ENCODE measurements around the gene SUFU. TPM values are rescaled to one million over a fixed set of nuclear protein-coding genes. Genes with fewer than 3 reads are reported as not detected.

The SUFU gene
- total and polyA plus RNA-seq, 2 of the 8 experiments (the other 6 are each of a cell fraction or from before 2014, with no cell fraction given): 7.0 to 10.8 TPM

- no peak overlapping the region for H3K56ac ChIP-seq (replicated peaks; ENCODE audit: insufficient read length, low read depth, low read length)
- H3K9ac ChIP-seq (replicated peaks in 1 of 4; ENCODE audit: extremely low read depth in 1 of 4, low read depth in 3 of 4, low read length in 3 of 4): no peak overlapping the region
- H3K4me1 ChIP-seq (replicated peaks in 1 of 4; ENCODE audit: control insufficient read depth in 3 of 4, insufficient read depth in 4 of 4, low read length in 3 of 4): peaks cover 0 to 7% (median 2%) of the 10 kb centered on the region in 4 experiments; a peak in 2 of 7 replicates
- no peak overlapping the region for H2BK120ac ChIP-seq (replicated peaks; ENCODE audit: low read depth, low read length)
- no peaks in the 10 kb centered on the region for H3K9me3 ChIP-seq (ENCODE audit: insufficient read depth in 2 of 2, low read depth in 1 of 2, low read length in 1 of 2)
- peaks cover 2% of the 10 kb centered on the region; the same call in 1 of the 2 replicates for H3K23me2 ChIP-seq (ENCODE audit: low read depth, low read length)
- H3K4me2 ChIP-seq (ENCODE audit: insufficient read depth in 1 of 2, low read depth in 2 of 2, low read length in 2 of 2): no peak overlapping the region
- no peak overlapping the region for H3K4ac ChIP-seq (replicated peaks; ENCODE audit: insufficient read length, low read depth, low read length)
- no peak overlapping the region for H3K18ac ChIP-seq (ENCODE audit: extremely low read depth, low read length)
- H4K91ac ChIP-seq (replicated peaks; ENCODE audit: insufficient read length, low read length): no peak overlapping the region
- no peaks in the 10 kb centered on the region for H3K79me1 ChIP-seq (ENCODE audit: low read depth, low read length)
- H2BK5ac ChIP-seq (ENCODE audit: low read depth, low read length): no peak overlapping the region
- no peak overlapping the region for H2BK20ac ChIP-seq (ENCODE audit: low read length)
- no peak overlapping the region for H4K8ac ChIP-seq (ENCODE audit: extremely low read depth, insufficient read depth, low read length)
- FAIRE-seq (no peak), DNase-seq (ENCODE audit: low read depth in 1 of 2, low spot score in 2 of 2) (no peak)
- H4K5ac ChIP-seq (ENCODE audit: insufficient read length, low read depth, low read length): no peak overlapping the region
- H4K20me1 ChIP-seq (replicated peaks in 1 of 2; ENCODE audit: control insufficient read depth in 1 of 2, insufficient read depth in 2 of 2, low read length in 2 of 2): peaks cover 0 to 2% of the 10 kb centered on the region in 2 experiments
- ChIA-PET CTCF (ENCODE audit: partially characterized antibody) (interaction anchor here (0.9 to 4.4 kb wide), 8 partner anchors 8 to 128 kb away, joined by 3 to 31 read pairs (median 4); no protein-coding TSS in a partner anchor), POLR2A (ENCODE audit: partially characterized antibody) (interaction anchor here (1.2 kb wide), 1 partner anchor 63 kb away, joined by 3 read pairs; no protein-coding TSS in a partner anchor)
- TF ChIP-seq CHD1 (IDR thresholded peaks at IDR 0.05; ENCODE audit: low read depth, low read length) (no peak), EZH2 (IDR thresholded peaks at IDR 0.05; ENCODE audit: low read depth, low read length, severe bottlenecking) (no peak), ATF3 (IDR thresholded peaks at IDR 0.05; ENCODE audit: insufficient read depth, low read depth, low read length) (no peak), YY1 (IDR thresholded peaks at IDR 0.05; ENCODE audit: low read depth, low read length) (no peak), TCF12 (IDR thresholded peaks at IDR 0.05; ENCODE audit: low read depth, low read length) (no peak), E2F6 (IDR thresholded peaks at IDR 0.05) (no peak), TBP (IDR thresholded peaks at IDR 0.05; ENCODE audit: low read depth, low read length) (no peak)
- H3K36me3 ChIP-seq (ENCODE audit: control insufficient read depth in 2 of 4, insufficient read depth in 4 of 4, low read length in 3 of 4): peaks cover 0 to 6% (median 2%) of the 10 kb centered on the region in 4 experiments; a peak in 3 of 8 replicates
- H2AK5ac ChIP-seq (ENCODE audit: low read depth, low read length): no peak overlapping the region
- WGBS, 2 experiments (ENCODE audit: extremely low coverage in 1 of 2, insufficient coverage in 1 of 2, insufficient read length in 1 of 2, insufficient replicate concordance in 2 of 2, low coverage in 1 of 2, low lambda C conversion rate in 2 of 2, missing lambda C conversion rate in 1 of 2): 87% methylated on average over 6 of the region's 6 CpGs; no CpG with 5 or more reads in 1 of the 2 experiments
- no peak overlapping the region for H2BK12ac ChIP-seq (ENCODE audit: low read depth, low read length)
- H3K27ac ChIP-seq (ENCODE audit: low read depth, low read length): no peak overlapping the region
- no peak overlapping the region for H3K4me3 ChIP-seq (ENCODE audit: extremely low read depth in 1 of 4, insufficient read depth in 2 of 4, low read depth in 3 of 4, low read length in 4 of 4)
- no peaks in the 10 kb centered on the region for H3K27me3 ChIP-seq (replicated peaks in 1 of 4; ENCODE audit: control insufficient read depth in 3 of 4, extremely low read depth in 1 of 4, insufficient read depth in 3 of 4, low read length in 3 of 4)
- no peak overlapping the region for H3K14ac ChIP-seq (ENCODE audit: insufficient read length)
- no peak overlapping the region; the same call in 1 of the 2 replicates for H2BK15ac ChIP-seq (ENCODE audit: low read length)
- H3K79me2 ChIP-seq (ENCODE audit: control insufficient read depth in 1 of 2, insufficient read depth in 2 of 2, low read length in 2 of 2): no peaks in the 10 kb centered on the region
- H3K23ac ChIP-seq (ENCODE audit: insufficient read length): no peak overlapping the region
- no peak overlapping the region for H2AFZ ChIP-seq (ENCODE audit: low read length)
Observed at GRCh38 chr10:102467971-102468438, 35.8 kb upstream of the SUFU start.

All from H1 (cell line).